Thyroid gland (tissue), 4 donors: ENCODE data around the gene BBLN.

Experiments used
- CTCF ChIP-seq, 6 experiments: fragments of 200-600 bp in 3 of 6; fragments of 450-650 bp in 3 of 6; sonication (generic) in 3 of 6; IDR thresholded peaks; one replicate each; pipeline ENCODE4 v1.5.1; 2016 to 2019; ENCODE audit warnings: antibody characterized with exemption in 6 of 6, mild to moderate bottlenecking in 2 of 6, inconsistent platforms in 1 of 6, moderate library complexity in 1 of 6
- POLR2A ChIP-seq, 2 donors: fragments of 450-650 bp; IDR thresholded peaks; one replicate each; pipeline ENCODE4 v1.6.1; 2017; ENCODE audit warnings: antibody characterized with exemption in 2 of 2, mild to moderate bottlenecking in 2 of 2, moderate library complexity in 1 of 2

- no peak for TF ChIP-seq CTCF (IDR thresholded peaks at IDR 0.05)
- TF ChIP-seq POLR2A (IDR thresholded peaks at IDR 0.05), result no peak
Measured at GRCh38 chr9:128144239-128145181, 15.6 kb upstream of the BBLN start.
